Measurements from ENCODE around the gene CPNE6.

DNA sequence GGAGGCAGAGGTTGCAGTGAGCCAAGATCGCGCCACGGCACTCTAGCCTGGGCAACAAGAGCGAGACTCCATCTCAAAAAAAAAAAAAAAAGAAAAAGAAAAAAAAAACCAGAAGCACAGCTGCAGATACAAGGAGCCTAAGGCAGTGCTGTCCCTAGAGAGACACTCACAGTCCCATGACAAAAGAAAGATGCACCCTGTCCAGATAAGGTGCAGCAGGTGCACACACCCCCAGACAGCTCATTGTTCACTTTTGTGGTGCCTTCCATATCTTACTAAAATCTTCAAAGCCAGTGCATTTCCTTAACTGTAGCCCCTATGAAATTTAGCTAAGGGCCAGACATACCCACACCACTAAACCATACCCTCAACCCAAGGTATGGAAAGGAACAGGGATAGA is 51.1 kb downstream of the CPNE6 start:
- TF ChIP-seq, protein P1, sequence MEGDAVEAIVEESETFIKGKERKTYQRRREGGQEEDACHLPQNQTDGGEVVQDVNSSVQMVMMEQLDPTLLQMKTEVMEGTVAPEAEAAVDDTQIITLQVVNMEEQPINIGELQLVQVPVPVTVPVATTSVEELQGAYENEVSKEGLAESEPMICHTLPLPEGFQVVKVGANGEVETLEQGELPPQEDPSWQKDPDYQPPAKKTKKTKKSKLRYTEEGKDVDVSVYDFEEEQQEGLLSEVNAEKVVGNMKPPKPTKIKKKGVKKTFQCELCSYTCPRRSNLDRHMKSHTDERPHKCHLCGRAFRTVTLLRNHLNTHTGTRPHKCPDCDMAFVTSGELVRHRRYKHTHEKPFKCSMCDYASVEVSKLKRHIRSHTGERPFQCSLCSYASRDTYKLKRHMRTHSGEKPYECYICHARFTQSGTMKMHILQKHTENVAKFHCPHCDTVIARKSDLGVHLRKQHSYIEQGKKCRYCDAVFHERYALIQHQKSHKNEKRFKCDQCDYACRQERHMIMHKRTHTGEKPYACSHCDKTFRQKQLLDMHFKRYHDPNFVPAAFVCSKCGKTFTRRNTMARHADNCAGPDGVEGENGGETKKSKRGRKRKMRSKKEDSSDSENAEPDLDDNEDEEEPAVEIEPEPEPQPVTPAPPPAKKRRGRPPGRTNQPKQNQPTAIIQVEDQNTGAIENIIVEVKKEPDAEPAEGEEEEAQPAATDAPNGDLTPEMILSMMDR (IDR thresholded peaks at IDR 0.05; ENCODE audit: low read depth, low read length, missing input control) = no peak
- TF ChIP-seq, protein P2, sequence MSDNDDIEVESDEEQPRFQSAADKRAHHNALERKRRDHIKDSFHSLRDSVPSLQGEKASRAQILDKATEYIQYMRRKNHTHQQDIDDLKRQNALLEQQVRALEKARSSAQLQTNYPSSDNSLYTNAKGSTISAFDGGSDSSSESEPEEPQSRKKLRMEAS (IDR thresholded peaks at IDR 0.05) = no peak
- TF ChIP-seq, protein P3, sequence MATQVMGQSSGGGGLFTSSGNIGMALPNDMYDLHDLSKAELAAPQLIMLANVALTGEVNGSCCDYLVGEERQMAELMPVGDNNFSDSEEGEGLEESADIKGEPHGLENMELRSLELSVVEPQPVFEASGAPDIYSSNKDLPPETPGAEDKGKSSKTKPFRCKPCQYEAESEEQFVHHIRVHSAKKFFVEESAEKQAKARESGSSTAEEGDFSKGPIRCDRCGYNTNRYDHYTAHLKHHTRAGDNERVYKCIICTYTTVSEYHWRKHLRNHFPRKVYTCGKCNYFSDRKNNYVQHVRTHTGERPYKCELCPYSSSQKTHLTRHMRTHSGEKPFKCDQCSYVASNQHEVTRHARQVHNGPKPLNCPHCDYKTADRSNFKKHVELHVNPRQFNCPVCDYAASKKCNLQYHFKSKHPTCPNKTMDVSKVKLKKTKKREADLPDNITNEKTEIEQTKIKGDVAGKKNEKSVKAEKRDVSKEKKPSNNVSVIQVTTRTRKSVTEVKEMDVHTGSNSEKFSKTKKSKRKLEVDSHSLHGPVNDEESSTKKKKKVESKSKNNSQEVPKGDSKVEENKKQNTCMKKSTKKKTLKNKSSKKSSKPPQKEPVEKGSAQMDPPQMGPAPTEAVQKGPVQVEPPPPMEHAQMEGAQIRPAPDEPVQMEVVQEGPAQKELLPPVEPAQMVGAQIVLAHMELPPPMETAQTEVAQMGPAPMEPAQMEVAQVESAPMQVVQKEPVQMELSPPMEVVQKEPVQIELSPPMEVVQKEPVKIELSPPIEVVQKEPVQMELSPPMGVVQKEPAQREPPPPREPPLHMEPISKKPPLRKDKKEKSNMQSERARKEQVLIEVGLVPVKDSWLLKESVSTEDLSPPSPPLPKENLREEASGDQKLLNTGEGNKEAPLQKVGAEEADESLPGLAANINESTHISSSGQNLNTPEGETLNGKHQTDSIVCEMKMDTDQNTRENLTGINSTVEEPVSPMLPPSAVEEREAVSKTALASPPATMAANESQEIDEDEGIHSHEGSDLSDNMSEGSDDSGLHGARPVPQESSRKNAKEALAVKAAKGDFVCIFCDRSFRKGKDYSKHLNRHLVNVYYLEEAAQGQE (IDR thresholded peaks at IDR 0.05) = no peak
- TF ChIP-seq YY1 (IDR thresholded peaks at IDR 0.05) = no peak
- TF ChIP-seq RAD21 (IDR thresholded peaks at IDR 0.05) = no peak
- TF ChIP-seq RXRA (IDR thresholded peaks at IDR 0.05) = no peak
- TF ChIP-seq HNF4A (conservative IDR thresholded peaks at IDR 0.05) = no peak
- TF ChIP-seq TAF1 (conservative IDR thresholded peaks at IDR 0.05) = no peak
- TF ChIP-seq GABPA (IDR thresholded peaks at IDR 0.05 in 1 of 2, conservative IDR thresholded peaks at IDR 0.05 in 1 of 2) = no peak
- TF ChIP-seq HNF4G (IDR thresholded peaks at IDR 0.05) = no peak
- no peak for TF ChIP-seq JUND (IDR thresholded peaks at IDR 0.05)
- no peak for TF ChIP-seq FOXA1 (IDR thresholded peaks at IDR 0.05)
- TF ChIP-seq FOXA2 (IDR thresholded peaks at IDR 0.05) = no peak
